Skeletal muscle satellite cell (primary cell): Measurements from ENCODE around the gene ARAP2.
"Not testable (repeated sequence)": the region's sequence is repeated elsewhere in the genome, so short reads cannot be mapped to it uniquely, and the experiment has no call there.

Source experiments
- H3K27me3 ChIP-seq: 2 replicates; pipeline ENCODE4 v1.7.0; 2013; ENCODE audit warnings: low read length; ENCODE audit not compliant: control insufficient read depth, insufficient read depth
- H3K36me3 ChIP-seq: 2 replicates; pipeline ENCODE4 v1.7.0; 2013; ENCODE audit warnings: mild to moderate bottlenecking, control low read depth, low read length; ENCODE audit not compliant: insufficient read depth
- H3K4me1 ChIP-seq: 2 replicates; pipeline ENCODE4 v1.7.0; 2013; ENCODE audit warnings: low read length; ENCODE audit not compliant: control insufficient read depth, insufficient read depth
- H3K4me2 ChIP-seq: 2 replicates; pipeline ENCODE4 v1.7.0; 2013; ENCODE audit warnings: mild to moderate bottlenecking, low read length
- H3K4me3 ChIP-seq: 2 replicates; pipeline ENCODE4 v1.7.0; 2013; ENCODE audit warnings: low read length
- H3K9ac ChIP-seq: 2 replicates; pipeline ENCODE4 v1.7.0; 2013; ENCODE audit warnings: mild to moderate bottlenecking, low read depth, low read length, moderate library complexity
- H3K9me3 ChIP-seq: replicated peaks from 2 replicates; pipeline ENCODE4 v1.7.0; 2013; ENCODE audit warnings: mild to moderate bottlenecking, control low read depth, low read length

ARAP2 gene

DNA sequence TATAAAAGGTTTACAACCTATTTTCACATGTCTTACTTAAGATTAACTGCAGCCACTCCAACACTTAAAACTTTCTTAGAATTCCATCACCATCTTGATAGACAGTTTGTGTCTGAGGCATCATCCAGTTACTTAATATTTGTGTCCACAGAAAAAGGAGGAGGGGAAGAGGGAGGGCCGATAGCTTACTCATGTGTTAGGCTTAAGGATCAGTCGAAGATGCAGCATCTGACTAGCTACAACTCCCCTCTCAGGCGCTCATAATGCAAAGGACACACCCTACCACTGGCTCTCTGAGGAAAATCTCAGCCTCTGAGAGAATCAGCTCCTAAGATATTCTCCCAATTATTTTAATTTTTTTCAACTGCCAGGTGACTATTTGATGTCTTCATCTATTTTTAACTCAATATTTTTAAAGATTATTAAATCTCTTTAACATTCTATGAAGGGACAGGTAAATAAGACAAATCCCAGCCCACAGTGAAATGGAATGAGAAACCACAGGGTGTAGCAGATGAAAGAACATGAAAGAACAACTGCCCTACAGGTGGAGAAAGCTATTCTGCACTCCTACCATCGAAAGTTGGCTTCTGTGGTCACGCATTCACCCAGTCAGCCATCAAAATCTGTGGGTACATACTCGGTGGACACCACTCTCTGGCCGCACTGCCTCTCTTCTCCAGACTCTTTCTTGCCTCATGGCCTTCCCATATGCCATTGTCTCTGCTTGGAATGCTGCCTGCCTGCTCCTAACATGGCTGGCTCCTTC lies 48.0 kb downstream of the ARAP2 start:
- no peak overlapping the region for H3K4me3 ChIP-seq
- no peaks in the 10 kb centered on the region for H3K27me3 ChIP-seq
- no peaks in the 10 kb centered on the region for H3K4me1 ChIP-seq
- H3K9ac ChIP-seq: no peak overlapping the region
- no peak overlapping the region for H3K4me2 ChIP-seq
- no peaks in the 10 kb centered on the region for H3K36me3 ChIP-seq
- H3K9me3 ChIP-seq: peaks cover 3% of the 10 kb centered on the region

DNA sequence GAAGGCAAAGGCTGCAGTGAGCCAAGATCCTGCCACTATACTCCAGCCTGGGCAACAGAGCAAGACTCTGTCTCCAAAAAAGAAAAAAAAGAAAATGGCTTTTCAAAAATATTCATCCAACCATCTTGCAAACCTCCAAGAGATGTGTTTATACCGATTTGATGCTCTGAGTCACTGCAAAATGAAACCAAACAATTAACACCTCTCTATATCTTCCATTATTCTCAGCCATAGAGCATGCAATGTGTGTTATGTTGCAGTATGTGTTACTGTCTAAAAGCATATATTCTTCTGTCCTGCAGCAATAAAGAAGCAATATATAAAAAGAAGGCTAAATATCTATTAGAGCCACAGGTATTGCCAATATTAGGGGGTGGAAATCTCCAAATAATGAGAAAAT lies 51.4 kb downstream of the ARAP2 start:
- H3K4me1 ChIP-seq: no peaks in the 10 kb centered on the region
- no peak overlapping the region for H3K4me3 ChIP-seq
- H3K9me3 ChIP-seq: no peaks in the 10 kb centered on the region
- H3K36me3 ChIP-seq: no peaks in the 10 kb centered on the region
- H3K9ac ChIP-seq: no peak overlapping the region
- H3K27me3 ChIP-seq: no peaks in the 10 kb centered on the region
- H3K4me2 ChIP-seq: no peak overlapping the region

DNA sequence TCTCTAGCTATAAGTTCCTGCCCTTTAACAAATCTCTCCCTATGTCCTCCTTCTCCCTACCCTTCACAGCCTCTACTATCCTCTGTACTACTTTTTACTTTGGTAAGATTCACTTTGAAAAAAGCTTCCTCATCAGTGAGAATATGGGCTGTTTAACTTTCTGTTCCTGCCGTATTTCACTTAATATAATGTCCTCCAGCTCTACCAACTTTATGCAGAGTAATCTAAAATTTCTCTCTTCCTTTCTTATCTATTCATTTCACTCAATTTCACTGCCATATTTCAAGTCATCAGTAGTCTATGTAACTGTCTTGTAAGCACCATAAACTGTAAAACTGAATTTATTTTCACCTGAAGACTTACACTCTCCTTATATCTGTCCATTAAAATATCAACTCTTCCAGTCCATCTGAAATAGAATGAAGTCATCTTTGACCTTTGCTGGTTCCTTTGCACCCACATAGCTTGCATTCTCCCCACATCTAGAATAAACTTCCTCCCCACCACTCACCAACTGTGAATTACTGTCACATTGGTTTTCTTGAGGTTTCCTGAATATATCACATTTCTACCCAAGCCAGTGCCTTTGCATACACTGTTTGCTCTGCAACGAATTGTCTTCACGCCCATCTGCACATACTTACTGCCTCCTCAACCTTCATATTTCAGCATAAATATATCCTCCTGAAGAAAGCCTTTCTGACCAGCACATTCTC lies 54.6 kb downstream of the ARAP2 start:
- Histone ChIP-seq H3K4me2 (no peak overlapping the region), H3K4me1 (no peaks in the 10 kb centered on the region), H3K36me3 (no peaks in the 10 kb centered on the region), H3K9ac (no peak overlapping the region), H3K27me3 (no peaks in the 10 kb centered on the region), H3K9me3 (no peaks in the 10 kb centered on the region), H3K4me3 (no peak overlapping the region)

DNA sequence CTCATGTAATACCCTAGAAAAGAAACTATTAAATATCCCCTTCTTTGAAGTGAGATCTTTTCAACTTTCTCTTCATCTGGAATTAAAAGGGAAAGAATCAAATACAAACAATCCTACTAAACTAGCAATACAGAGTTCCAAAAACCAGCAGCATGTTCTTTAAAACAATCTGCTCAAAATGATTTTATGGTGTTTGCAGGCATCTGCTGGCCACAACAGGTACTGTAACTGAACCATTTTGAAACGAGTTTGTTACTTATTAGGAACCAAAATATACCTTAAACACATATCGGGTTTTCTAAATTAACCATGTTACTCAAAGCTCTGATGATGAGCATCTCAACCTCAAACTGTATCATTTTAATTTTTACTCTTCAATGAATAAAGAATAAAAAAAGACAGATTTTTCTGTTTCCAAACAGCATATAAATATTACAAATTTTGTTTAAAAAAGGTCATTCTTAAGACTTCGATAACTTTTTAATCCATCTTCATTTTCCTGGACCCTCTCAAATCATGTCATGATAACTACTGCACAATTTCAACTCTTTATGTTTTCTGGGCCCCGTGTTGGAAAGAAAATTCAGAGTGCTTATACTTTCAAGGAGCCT lies 56.5 kb downstream of the ARAP2 start:
- Histone ChIP-seq H3K9me3 (no peaks in the 10 kb centered on the region), H3K4me1 (no peaks in the 10 kb centered on the region), H3K36me3 (no peaks in the 10 kb centered on the region), H3K4me2 (no peak overlapping the region), H3K9ac (no peak overlapping the region), H3K27me3 (no peaks in the 10 kb centered on the region), H3K4me3 (no peak overlapping the region)

DNA sequence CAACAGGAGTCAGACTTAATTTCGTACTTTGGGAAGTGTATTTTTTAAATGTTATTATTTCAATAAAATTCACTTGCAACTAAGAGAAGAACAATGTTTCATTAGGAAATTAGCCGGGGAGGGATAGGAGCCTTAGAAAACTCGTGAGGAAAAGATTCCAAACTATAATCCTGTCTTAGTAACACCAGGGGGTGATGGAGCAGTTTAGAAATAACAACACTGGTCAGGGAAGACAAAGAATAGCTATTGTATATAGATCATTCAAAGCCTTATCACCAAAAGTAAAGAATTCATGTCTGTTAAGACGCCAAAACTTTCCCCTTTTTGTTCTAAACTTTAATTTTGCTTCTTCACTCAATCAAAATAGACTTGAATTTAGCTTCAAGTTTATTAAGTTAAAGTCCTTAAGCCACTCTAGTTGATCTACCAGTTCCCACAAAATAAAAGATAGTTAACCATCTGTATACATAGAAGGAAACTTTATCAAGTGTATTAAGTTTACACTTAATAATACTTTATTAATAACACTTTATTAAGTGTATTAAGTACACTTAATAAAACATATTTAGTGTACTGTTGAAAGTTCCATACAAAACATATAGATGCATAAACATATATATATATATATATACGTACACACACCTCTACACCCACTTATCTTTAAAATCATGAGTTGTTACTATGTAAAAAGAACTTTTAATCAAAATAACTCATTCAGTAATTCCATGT lies 60.5 kb downstream of the ARAP2 start:
- H3K4me3 ChIP-seq: no peak overlapping the region
- H3K36me3 ChIP-seq: no peaks in the 10 kb centered on the region
- no peaks in the 10 kb centered on the region for H3K9me3 ChIP-seq
- H3K27me3 ChIP-seq: no peaks in the 10 kb centered on the region
- no peak overlapping the region for H3K9ac ChIP-seq
- no peaks in the 10 kb centered on the region for H3K4me1 ChIP-seq
- H3K4me2 ChIP-seq: no peak overlapping the region

DNA sequence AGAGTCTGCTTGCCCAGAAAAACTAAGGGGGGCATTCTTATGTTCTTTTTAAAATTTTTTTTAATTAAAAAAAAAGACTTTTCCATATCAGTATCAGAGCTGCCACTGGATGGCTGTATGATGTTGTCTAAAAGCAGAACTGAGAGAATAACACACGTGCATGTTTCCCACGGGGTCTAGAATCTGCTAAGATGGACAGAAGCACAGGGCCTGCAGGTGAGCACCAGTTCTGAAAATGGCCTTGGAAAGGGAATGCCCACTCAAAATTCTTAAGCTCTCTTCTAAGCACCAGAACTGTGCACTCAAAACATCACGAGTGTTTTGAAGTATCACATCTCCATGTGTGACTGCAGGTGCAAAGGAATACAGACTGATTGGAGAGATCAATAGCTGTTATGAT lies 61.1 kb downstream of the ARAP2 start:
- Histone ChIP-seq H3K4me3 (no peak overlapping the region), H3K9ac (no peak overlapping the region), H3K4me1 (no peaks in the 10 kb centered on the region)

DNA sequence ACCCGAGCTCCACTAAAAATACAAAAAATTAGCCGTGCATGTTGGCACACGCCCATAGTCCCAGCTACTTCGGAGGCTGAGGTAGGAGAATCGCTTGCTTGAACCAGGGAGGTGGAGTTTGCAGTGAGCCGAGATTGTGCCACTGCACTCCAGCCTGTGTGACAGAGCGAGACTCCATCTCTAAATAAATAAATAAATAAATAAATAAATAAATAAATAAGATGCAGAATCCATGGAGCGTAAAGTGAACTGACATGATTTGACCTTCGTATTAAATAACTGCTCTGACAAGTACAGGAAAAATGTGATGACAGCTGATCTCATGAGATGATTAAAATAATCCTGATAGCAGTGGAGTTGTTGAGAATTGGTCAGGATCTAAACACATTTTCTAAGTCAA lies 62.0 kb downstream of the ARAP2 start:
- not testable (repeated sequence) for H3K4me1 ChIP-seq, H3K4me2 ChIP-seq, H3K9ac ChIP-seq, H3K9me3 ChIP-seq, H3K4me3 ChIP-seq, H3K36me3 ChIP-seq, H3K27me3 ChIP-seq

More for the DNA sequence above, 61.1 kb downstream of the ARAP2 start:
- no peaks in the 10 kb centered on the region for H3K27me3 ChIP-seq
- H3K4me2 ChIP-seq: no peak overlapping the region
- H3K36me3 ChIP-seq: no peaks in the 10 kb centered on the region
- no peaks in the 10 kb centered on the region for H3K9me3 ChIP-seq

DNA sequence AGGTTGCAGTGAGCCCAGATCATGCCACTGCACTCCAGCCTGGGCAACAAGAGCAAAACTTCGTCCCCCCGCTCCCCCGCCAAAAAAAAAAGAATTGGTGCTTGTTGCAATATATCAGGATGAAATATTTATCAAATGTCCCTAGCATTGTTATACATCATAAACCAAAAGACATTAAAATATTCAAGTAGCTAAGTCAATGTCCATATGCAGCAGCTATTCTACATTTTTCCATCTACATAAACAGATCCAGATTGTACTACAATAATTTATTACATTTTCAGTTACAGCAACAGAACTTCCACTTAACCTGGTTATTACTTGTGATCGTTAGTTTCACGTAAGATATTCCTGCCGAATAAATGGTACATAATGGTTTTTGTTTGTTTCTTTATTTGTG lies 64.1 kb downstream of the ARAP2 start:
- Histone ChIP-seq H3K9ac (no peak overlapping the region), H3K9me3 (no peaks in the 10 kb centered on the region), H3K4me2 (no peak overlapping the region), H3K4me1 (no peaks in the 10 kb centered on the region), H3K4me3 (no peak overlapping the region), H3K27me3 (no peaks in the 10 kb centered on the region), H3K36me3 (no peaks in the 10 kb centered on the region)

DNA sequence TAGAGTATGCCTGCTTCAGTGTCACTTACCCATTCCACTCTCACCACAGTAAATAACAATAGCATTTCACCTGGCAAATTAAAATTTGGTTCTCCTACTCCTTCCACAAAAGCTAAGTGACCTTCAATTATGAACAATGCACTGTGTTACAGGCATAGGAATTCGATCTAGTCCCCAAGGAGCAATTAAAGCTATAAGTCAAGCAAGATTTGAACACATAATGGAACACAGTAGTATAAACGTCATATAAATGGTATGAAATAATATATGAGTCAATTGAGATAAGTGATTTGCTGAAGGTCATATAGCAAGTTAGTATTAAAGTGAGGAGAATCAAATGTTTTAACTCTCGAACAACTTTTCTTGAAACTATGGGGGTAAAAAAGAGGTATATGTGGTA lies 65.8 kb downstream of the ARAP2 start:
- H3K9me3 ChIP-seq: no peaks in the 10 kb centered on the region
- H3K27me3 ChIP-seq: no peaks in the 10 kb centered on the region
- H3K36me3 ChIP-seq: no peaks in the 10 kb centered on the region
- no peak overlapping the region for H3K9ac ChIP-seq
- no peak overlapping the region for H3K4me3 ChIP-seq
- no peak overlapping the region for H3K4me2 ChIP-seq
- no peaks in the 10 kb centered on the region for H3K4me1 ChIP-seq

DNA sequence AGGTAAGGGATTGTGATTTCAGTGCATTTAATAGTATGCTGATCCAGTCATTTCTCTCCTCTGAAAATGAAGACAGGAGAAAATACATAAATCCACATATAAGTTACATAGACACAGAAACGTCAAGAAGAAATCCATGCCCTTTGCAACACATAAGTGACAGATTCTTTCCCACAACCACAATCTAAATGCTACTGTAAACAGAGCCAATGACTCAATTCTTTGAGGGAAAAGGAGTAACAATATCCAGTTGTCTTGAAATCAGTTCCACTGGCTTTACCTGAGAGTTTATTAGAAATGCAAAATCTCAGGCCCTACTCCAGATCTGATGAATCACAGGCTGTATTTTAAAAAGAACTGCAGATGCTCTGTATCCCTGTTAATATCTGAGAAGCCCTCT lies 66.4 kb downstream of the ARAP2 start:
- Histone ChIP-seq H3K36me3 (no peaks in the 10 kb centered on the region), H3K9me3 (no peaks in the 10 kb centered on the region), H3K9ac (no peak overlapping the region), H3K4me1 (no peaks in the 10 kb centered on the region), H3K4me3 (no peak overlapping the region), H3K27me3 (no peaks in the 10 kb centered on the region), H3K4me2 (no peak overlapping the region)

DNA sequence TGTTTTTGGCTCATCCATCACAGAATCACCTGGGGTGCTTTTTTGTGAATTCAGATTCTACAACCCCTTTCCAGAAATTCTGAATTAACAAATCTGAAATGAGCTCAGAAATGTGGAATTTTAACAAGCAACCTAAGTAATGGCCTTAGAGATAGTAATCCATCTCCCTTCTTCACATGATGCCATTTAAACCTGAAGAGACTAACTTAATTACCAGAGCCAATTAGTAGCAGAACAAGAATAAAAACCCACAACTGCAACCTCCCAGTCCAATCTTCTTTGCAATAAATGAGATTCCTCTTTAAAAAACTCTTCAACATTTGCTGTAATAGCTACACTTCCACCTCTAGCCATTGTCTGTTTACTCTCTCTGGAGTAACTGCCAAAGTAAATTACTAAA lies 69.7 kb downstream of the ARAP2 start:
- H3K27me3 ChIP-seq: no peaks in the 10 kb centered on the region
- H3K4me2 ChIP-seq: no peak overlapping the region
- H3K9ac ChIP-seq: no peak overlapping the region
- H3K9me3 ChIP-seq: no peaks in the 10 kb centered on the region
- no peaks in the 10 kb centered on the region for H3K4me1 ChIP-seq
- no peak overlapping the region for H3K4me3 ChIP-seq
- no peaks in the 10 kb centered on the region for H3K36me3 ChIP-seq
